ENCODE data around the gene CDK5RAP1. TPM values are rescaled to one million over a fixed set of nuclear protein-coding genes. Genes with fewer than 3 reads are reported as not detected.
"Not testable (repeated sequence)": the region's sequence is repeated elsewhere in the genome, so short reads cannot be mapped to it uniquely, and the experiment has no call there.

The CDK5RAP1 gene
- polyA plus RNA-seq, 2 donors = 19.5 to 29.2 TPM

GRCh38 chr20:33441142-33441955 lies 40.0 kb upstream of the CDK5RAP1 start:
- Histone ChIP-seq H3K36me3 (ENCODE audit: control insufficient read depth in 2 of 2, insufficient read depth in 2 of 2, low read length in 1 of 2) (no peaks in the 10 kb centered on the region), H3K4me3 (ENCODE audit: low read depth in 1 of 2, low read length in 2 of 2) (no peak overlapping the region), H3K4me1 (ENCODE audit: control insufficient read depth in 2 of 2, insufficient read depth in 2 of 2, low read length in 1 of 2) (peaks cover 2 to 7% of the 10 kb centered on the region in 2 donors), H3K9me3 (ENCODE audit: control insufficient read depth in 2 of 2, insufficient read depth in 1 of 2, low read depth in 1 of 2, low read length in 1 of 2) (peaks cover 0 to 2% of the 10 kb centered on the region in 2 donors), H3K27ac (ENCODE audit: low read depth in 2 of 2, low read length in 1 of 2) (no peak overlapping the region), H3K27me3 (ENCODE audit: control insufficient read depth in 1 of 2, insufficient read depth in 2 of 2, low read length in 2 of 2) (no peaks in the 10 kb centered on the region)
- 73 to 83% methylated on average over 7 of the region's 7 CpGs for WGBS, 2 donors

GRCh38 chr20:33440562-33440961 lies 39.2 kb upstream of the CDK5RAP1 start:
- H3K27ac ChIP-seq (ENCODE audit: low read depth in 2 of 2, low read length in 1 of 2); H3K4me3 ChIP-seq (ENCODE audit: low read depth in 1 of 2, low read length in 2 of 2); H3K4me1 ChIP-seq (ENCODE audit: control insufficient read depth in 2 of 2, insufficient read depth in 2 of 2, low read length in 1 of 2); H3K27me3 ChIP-seq (ENCODE audit: control insufficient read depth in 1 of 2, insufficient read depth in 2 of 2, low read length in 2 of 2); H3K9me3 ChIP-seq (ENCODE audit: control insufficient read depth in 2 of 2, insufficient read depth in 1 of 2, low read depth in 1 of 2, low read length in 1 of 2); H3K36me3 ChIP-seq (ENCODE audit: control insufficient read depth in 2 of 2, insufficient read depth in 2 of 2, low read length in 1 of 2): not testable (repeated sequence)
- 93 to 94% methylated on average over 7 of the region's 7 CpGs for WGBS, 2 donors

GRCh38 chr20:33438481-33438880 lies 37.2 kb upstream of the CDK5RAP1 start:
- WGBS, 2 donors = 78 to 96% methylated on average over 2 of the region's 2 CpGs
- Histone ChIP-seq H3K4me3 (ENCODE audit: low read depth in 1 of 2, low read length in 2 of 2) (no peak overlapping the region), H3K27ac (ENCODE audit: low read depth in 2 of 2, low read length in 1 of 2) (no peak overlapping the region), H3K9me3 (ENCODE audit: control insufficient read depth in 2 of 2, insufficient read depth in 1 of 2, low read depth in 1 of 2, low read length in 1 of 2) (no peaks in the 10 kb centered on the region), H3K36me3 (ENCODE audit: control insufficient read depth in 2 of 2, insufficient read depth in 2 of 2, low read length in 1 of 2) (no peaks in the 10 kb centered on the region), H3K27me3 (ENCODE audit: control insufficient read depth in 1 of 2, insufficient read depth in 2 of 2, low read length in 2 of 2) (no peaks in the 10 kb centered on the region), H3K4me1 (ENCODE audit: control insufficient read depth in 2 of 2, insufficient read depth in 2 of 2, low read length in 1 of 2) (peaks cover 2 to 7% of the 10 kb centered on the region in 2 donors)

- H3K27ac ChIP-seq (ENCODE audit: low read depth in 2 of 2, low read length in 1 of 2) = no peak overlapping the region
- 80% methylated on average over 12 of the region's 12 CpGs for WGBS, 2 donors
- no peak overlapping the region for H3K4me3 ChIP-seq (ENCODE audit: low read depth in 1 of 2, low read length in 2 of 2)
- no peaks in the 10 kb centered on the region for H3K27me3 ChIP-seq (ENCODE audit: control insufficient read depth in 1 of 2, insufficient read depth in 2 of 2, low read length in 2 of 2)
- H3K9me3 ChIP-seq (ENCODE audit: control insufficient read depth in 2 of 2, insufficient read depth in 1 of 2, low read depth in 1 of 2, low read length in 1 of 2) = no peaks in the 10 kb centered on the region
- H3K4me1 ChIP-seq (ENCODE audit: control insufficient read depth in 2 of 2, insufficient read depth in 2 of 2, low read length in 1 of 2) = peaks cover 0 to 2% of the 10 kb centered on the region in 2 donors
- H3K36me3 ChIP-seq (ENCODE audit: control insufficient read depth in 2 of 2, insufficient read depth in 2 of 2, low read length in 1 of 2) = no peaks in the 10 kb centered on the region
Measured at GRCh38 chr20:33437141-33437911, 36.0 kb upstream of the CDK5RAP1 start.

- no peak overlapping the region for H3K4me3 ChIP-seq (ENCODE audit: low read depth in 1 of 2, low read length in 2 of 2)
- no peaks in the 10 kb centered on the region for H3K36me3 ChIP-seq (ENCODE audit: control insufficient read depth in 2 of 2, insufficient read depth in 2 of 2, low read length in 1 of 2)
- H3K27me3 ChIP-seq (ENCODE audit: control insufficient read depth in 1 of 2, insufficient read depth in 2 of 2, low read length in 2 of 2) = no peaks in the 10 kb centered on the region
- WGBS, 2 donors = 88 to 92% methylated on average over 5 of the region's 5 CpGs
- H3K27ac ChIP-seq (ENCODE audit: low read depth in 2 of 2, low read length in 1 of 2) = peak overlapping the region in 1 of 2 donors; percentile 1
- peaks cover 0 to 2% of the 10 kb centered on the region in 2 donors for H3K4me1 ChIP-seq (ENCODE audit: control insufficient read depth in 2 of 2, insufficient read depth in 2 of 2, low read length in 1 of 2)
- H3K9me3 ChIP-seq (ENCODE audit: control insufficient read depth in 2 of 2, insufficient read depth in 1 of 2, low read depth in 1 of 2, low read length in 1 of 2) = no peaks in the 10 kb centered on the region
Measured at GRCh38 chr20:33434434-33434833, 33.1 kb upstream of the CDK5RAP1 start.

- H3K9me3 ChIP-seq (ENCODE audit: control insufficient read depth in 2 of 2, insufficient read depth in 1 of 2, low read depth in 1 of 2, low read length in 1 of 2) = no peaks in the 10 kb centered on the region
- 78 to 80% methylated on average over 8 of the region's 8 CpGs for WGBS, 2 donors
- H3K4me1 ChIP-seq (ENCODE audit: control insufficient read depth in 2 of 2, insufficient read depth in 2 of 2, low read length in 1 of 2) = peaks cover 0 to 2% of the 10 kb centered on the region in 2 donors
- peak overlapping the region; percentile 42 to 47 for H3K27ac ChIP-seq (ENCODE audit: low read depth in 2 of 2, low read length in 1 of 2)
- H3K27me3 ChIP-seq (ENCODE audit: control insufficient read depth in 1 of 2, insufficient read depth in 2 of 2, low read length in 2 of 2) = no peaks in the 10 kb centered on the region
- H3K4me3 ChIP-seq (ENCODE audit: low read depth in 1 of 2, low read length in 2 of 2) = no peak overlapping the region
- H3K36me3 ChIP-seq (ENCODE audit: control insufficient read depth in 2 of 2, insufficient read depth in 2 of 2, low read length in 1 of 2) = no peaks in the 10 kb centered on the region
Measured at GRCh38 chr20:33433465-33434234, 32.3 kb upstream of the CDK5RAP1 start.

- H3K36me3 ChIP-seq (ENCODE audit: control insufficient read depth in 2 of 2, insufficient read depth in 2 of 2, low read length in 1 of 2) = no peaks in the 10 kb centered on the region
- WGBS, 2 donors = 54 to 61% methylated on average over 5 of the region's 5 CpGs
Measured at GRCh38 chr20:33431797-33432381, 30.6 kb upstream of the CDK5RAP1 start.

GRCh38 chr20:33423875-33424274 lies 22.6 kb upstream of the CDK5RAP1 start:
- H3K4me1 ChIP-seq (ENCODE audit: control insufficient read depth in 2 of 2, insufficient read depth in 2 of 2, low read length in 1 of 2); H3K4me3 ChIP-seq (ENCODE audit: low read depth in 1 of 2, low read length in 2 of 2); H3K9me3 ChIP-seq (ENCODE audit: control insufficient read depth in 2 of 2, insufficient read depth in 1 of 2, low read depth in 1 of 2, low read length in 1 of 2); H3K27me3 ChIP-seq (ENCODE audit: control insufficient read depth in 1 of 2, insufficient read depth in 2 of 2, low read length in 2 of 2); H3K36me3 ChIP-seq (ENCODE audit: control insufficient read depth in 2 of 2, insufficient read depth in 2 of 2, low read length in 1 of 2): not testable (repeated sequence)
- WGBS, 2 donors = 91% methylated on average over 11 of the region's 11 CpGs
- H3K27ac ChIP-seq (ENCODE audit: low read depth in 2 of 2, low read length in 1 of 2) = peak overlapping the region; percentile 5 to 60

More at GRCh38 chr20:33431797-33432381, 30.6 kb upstream of the CDK5RAP1 start:
- Histone ChIP-seq H3K27ac (ENCODE audit: low read depth in 2 of 2, low read length in 1 of 2) (peak overlapping the region; percentile 2 to 39), H3K4me3 (ENCODE audit: low read depth in 1 of 2, low read length in 2 of 2) (no peak overlapping the region), H3K27me3 (ENCODE audit: control insufficient read depth in 1 of 2, insufficient read depth in 2 of 2, low read length in 2 of 2) (no peaks in the 10 kb centered on the region), H3K9me3 (ENCODE audit: control insufficient read depth in 2 of 2, insufficient read depth in 1 of 2, low read depth in 1 of 2, low read length in 1 of 2) (no peaks in the 10 kb centered on the region), H3K4me1 (ENCODE audit: control insufficient read depth in 2 of 2, insufficient read depth in 2 of 2, low read length in 1 of 2) (peaks cover 0 to 2% of the 10 kb centered on the region in 2 donors)
